OCI-LY1 (cell line): Measurements from ENCODE around the gene ALDH16A1.

Source experiments
- EZH2 ChIP-seq: fragments of 200-600 bp; sonication (generic), shearing (Covaris generic); IDR thresholded peaks from 2 replicates; pipeline ENCODE4 v1.8.0; 2017; ENCODE audit warnings: borderline replicate concordance, mixed run types, mild to moderate bottlenecking, antibody characterized with exemption, low read length, moderate library complexity, mixed read lengths
- TF ChIP-seq, protein P1 (sequence below): fragments of 200-600 bp; sonication (generic), shearing (Covaris generic); IDR thresholded peaks from 2 replicates; pipeline ENCODE4 v1.5.1; 2017; ENCODE audit warnings: mild to moderate bottlenecking, antibody characterized with exemption, low read length, moderate library complexity, mixed read lengths

DNA sequence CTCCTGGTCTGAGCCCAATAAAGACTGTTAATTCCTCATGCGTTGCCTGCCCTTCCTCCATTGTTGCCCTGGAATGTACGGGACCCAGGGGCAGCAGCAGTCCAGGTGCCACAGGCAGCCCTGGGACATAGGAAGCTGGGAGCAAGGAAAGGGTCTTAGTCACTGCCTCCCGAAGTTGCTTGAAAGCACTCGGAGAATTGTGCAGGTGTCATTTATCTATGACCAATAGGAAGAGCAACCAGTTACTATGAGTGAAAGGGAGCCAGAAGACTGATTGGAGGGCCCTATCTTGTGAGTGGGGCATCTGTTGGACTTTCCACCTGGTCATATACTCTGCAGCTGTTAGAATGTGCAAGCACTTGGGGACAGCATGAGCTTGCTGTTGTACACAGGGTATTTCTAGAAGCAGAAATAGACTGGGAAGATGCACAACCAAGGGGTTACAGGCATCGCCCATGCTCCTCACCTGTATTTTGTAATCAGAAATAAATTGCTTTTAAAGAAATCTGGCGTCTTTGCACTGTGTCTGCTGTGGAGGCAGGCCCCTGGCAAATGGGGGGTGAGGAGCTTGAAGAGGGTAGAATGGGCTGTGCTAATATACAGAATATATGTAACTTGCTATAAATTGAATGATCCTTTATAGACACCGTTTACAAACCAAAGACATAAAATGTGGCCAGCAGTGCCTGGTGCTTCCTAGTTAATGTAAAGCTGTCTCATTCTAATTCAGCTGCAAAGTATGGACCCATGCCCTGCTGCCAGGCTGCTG lies 39.0 kb downstream of the ALDH16A1 start:
- TF ChIP-seq, protein P1, sequence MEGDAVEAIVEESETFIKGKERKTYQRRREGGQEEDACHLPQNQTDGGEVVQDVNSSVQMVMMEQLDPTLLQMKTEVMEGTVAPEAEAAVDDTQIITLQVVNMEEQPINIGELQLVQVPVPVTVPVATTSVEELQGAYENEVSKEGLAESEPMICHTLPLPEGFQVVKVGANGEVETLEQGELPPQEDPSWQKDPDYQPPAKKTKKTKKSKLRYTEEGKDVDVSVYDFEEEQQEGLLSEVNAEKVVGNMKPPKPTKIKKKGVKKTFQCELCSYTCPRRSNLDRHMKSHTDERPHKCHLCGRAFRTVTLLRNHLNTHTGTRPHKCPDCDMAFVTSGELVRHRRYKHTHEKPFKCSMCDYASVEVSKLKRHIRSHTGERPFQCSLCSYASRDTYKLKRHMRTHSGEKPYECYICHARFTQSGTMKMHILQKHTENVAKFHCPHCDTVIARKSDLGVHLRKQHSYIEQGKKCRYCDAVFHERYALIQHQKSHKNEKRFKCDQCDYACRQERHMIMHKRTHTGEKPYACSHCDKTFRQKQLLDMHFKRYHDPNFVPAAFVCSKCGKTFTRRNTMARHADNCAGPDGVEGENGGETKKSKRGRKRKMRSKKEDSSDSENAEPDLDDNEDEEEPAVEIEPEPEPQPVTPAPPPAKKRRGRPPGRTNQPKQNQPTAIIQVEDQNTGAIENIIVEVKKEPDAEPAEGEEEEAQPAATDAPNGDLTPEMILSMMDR = no peak
- TF ChIP-seq EZH2 = no peak
